ENCODE data around the gene KLHDC4. TPM values are rescaled to one million over a fixed set of nuclear protein-coding genes. Genes with fewer than 3 reads are reported as not detected.

The KLHDC4 gene
- total and polyA plus RNA-seq, 9 of the 15 experiments (the other 6 are each of a cell fraction or from before 2014, with no cell fraction given), result 1.3 to 68.1 (median 32.8) TPM

- TF ChIP-seq ZBTB40 (IDR thresholded peaks at IDR 0.05) (no peak), ZBTB40 (CRISPR knock-in tag; IDR thresholded peaks at IDR 0.05) (peak; percentile 35; the same call in 1 of the 2 replicates), NCOA1 (IDR thresholded peaks at IDR 0.05; ENCODE audit: low read depth) (peak; percentile 35; the same call in 1 of the 2 replicates), DMBX1 (CRISPR knock-in tag; IDR thresholded peaks at IDR 0.05; ENCODE audit: borderline replicate concordance) (peak; percentile 57; the same call in 1 of the 2 replicates), KAT2B (IDR thresholded peaks at IDR 0.05; ENCODE audit: low read depth, low read length) (no peak), U2AF1 (optimal IDR thresholded peaks at IDR 0.05; ENCODE audit: low read depth, low read length) (no peak), CREB3 (tag; conservative IDR thresholded peaks at IDR 0.05; ENCODE audit: low read depth) (0 out of 2 replicates have a peak, but pooled peaks have one; percentile 56), TOE1 (IDR thresholded peaks at IDR 0.05; ENCODE audit: borderline replicate concordance) (no peak), TOE1 (CRISPR knock-in tag; IDR thresholded peaks at IDR 0.05; ENCODE audit: borderline replicate concordance, low read depth) (0 out of 2 replicates have a peak, but pooled peaks have one; percentile 59), USF1 (CRISPR knock-in tag; IDR thresholded peaks at IDR 0.05) (peak; percentile 48), ZNF639 (CRISPR knock-in tag; conservative IDR thresholded peaks at IDR 0.05 in 1 of 2, IDR thresholded peaks at IDR 0.05 in 1 of 2) (0 out of 4 replicates have a peak, but pooled peaks of 1 of the 2 experiments have one; percentile 66), ZNF551 (CRISPR knock-in tag; IDR thresholded peaks at IDR 0.05) (no peak), BHLHE40 (IDR thresholded peaks at IDR 0.05; ENCODE audit: low read length) (peak; percentile 84), TEAD1 (CRISPR knock-in tag; IDR thresholded peaks at IDR 0.05) (peak in 1 of 2 experiments; percentile 60; a peak in 1 of 4 replicates)
Measured at GRCh38 chr16:87661561-87661960, 104.2 kb downstream of the KLHDC4 start (continued).
